PC-3 (cell line): ENCODE measurements around the gene PGF. TPM values are rescaled to one million over a fixed set of nuclear protein-coding genes. Genes with fewer than 3 reads are reported as not detected.

Source experiments
- ATAC-seq: fragments of 200-7000 bp; cut with Tn5 transposase; 2 replicates; pipeline ENCODE4 v1.9.1; 2020; ENCODE audit warnings: mild to moderate bottlenecking, moderate library complexity
- BruUV-seq: library from RNA; stranded (reverse); fragments of 400-500 nt; replicated peaks from 2 replicates; lab custom pipeline; 2021; lab: Mats Ljungman, UMichigan
- CTCF ChIA-PET: fragments of 300-600 bp; sonication (Branson Sonifier 250); formaldehyde crosslinking; loops from one replicate; lab custom pipeline; 2022; ENCODE audit warnings: antibody characterized with exemption; lab: Charles Lee
- POLR2A ChIA-PET: fragments of 300-600 bp; sonication (Branson Sonifier 250); formaldehyde crosslinking; loops from one replicate; lab custom pipeline; 2022; ENCODE audit warnings: antibody characterized with exemption; ENCODE audit not compliant: unreplicated experiment; lab: Charles Lee
- DNase-seq: peaks from one replicate; pipeline ENCODE4 v3.0.0-alpha.2; 2015
- H2AFZ ChIP-seq: fragments of 300-600 bp; sonication (generic); 2 replicates; pipeline ENCODE4 v1.6.0; 2016; ENCODE audit warnings: antibody characterized with exemption, low read length
- H3F3A ChIP-seq: fragments of 300-600 bp; sonication (generic); one replicate; pipeline ENCODE4 v1.6.0; 2017; ENCODE audit warnings: antibody characterized with exemption, low read length, control low read depth, mild to moderate bottlenecking; ENCODE audit not compliant: unreplicated experiment
- H3K27ac ChIP-seq: fragments of 300-600 bp; sonication (generic); 2 replicates; pipeline ENCODE4 v1.5.1; 2016; ENCODE audit warnings: mild to moderate bottlenecking, low read length
- H3K27me3 ChIP-seq: fragments of 300-600 bp; sonication (generic); 2 replicates; pipeline ENCODE4 v1.6.1; 2016; ENCODE audit warnings: low read length, mixed read lengths
- H3K36me3 ChIP-seq: fragments of 300-600 bp; sonication (generic); 2 replicates; pipeline ENCODE4 v1.6.1; 2016; ENCODE audit warnings: low read depth, mixed run types, low read length, mixed read lengths
- H3K4me1 ChIP-seq: fragments of 300-600 bp; sonication (generic); 2 replicates; pipeline ENCODE4 v1.5.1; 2016; ENCODE audit warnings: low read length; ENCODE audit not compliant: insufficient read depth
- H3K4me2 ChIP-seq: fragments of 300-600 bp; sonication (generic); 2 replicates; pipeline ENCODE4 v1.6.0; 2016; ENCODE audit warnings: low read length
- H3K4me3 ChIP-seq: fragments of 300-600 bp; sonication (generic); 2 replicates; pipeline ENCODE4 v1.5.1; 2016; ENCODE audit warnings: mild to moderate bottlenecking, low read length, mixed read lengths
- H3K79me2 ChIP-seq: fragments of 300-600 bp; sonication (generic); 2 replicates; pipeline ENCODE4 v1.6.1; 2017; ENCODE audit warnings: low read length, mixed read lengths
- H3K9ac ChIP-seq: fragments of 300-600 bp; sonication (generic); 2 replicates; pipeline ENCODE4 v1.6.0; 2016; ENCODE audit warnings: mild to moderate bottlenecking, low read length
- H3K9me2 ChIP-seq: fragments of 300-600 bp; sonication (generic); replicated peaks from 2 replicates; pipeline ENCODE4 v1.6.1; 2016; ENCODE audit warnings: mixed run types, low read length, mixed read lengths
- H3K9me3 ChIP-seq: fragments of 300-600 bp; sonication (generic); 2 replicates; pipeline ENCODE4 v1.6.1; 2016; ENCODE audit warnings: low read length, mixed read lengths
- H4K20me1 ChIP-seq: fragments of 300-600 bp; sonication (generic); 2 replicates; pipeline ENCODE4 v1.6.1; 2016; ENCODE audit warnings: low read length, mixed read lengths
- CTCF ChIP-seq: fragments of 300-600 bp; sonication (generic); conservative IDR thresholded peaks from 2 replicates; pipeline ENCODE4 v1.5.1; 2017; ENCODE audit warnings: antibody characterized with exemption, low read depth, mild to moderate bottlenecking, low read length
- EZH2 ChIP-seq: fragments of 300-600 bp; sonication (generic); IDR thresholded peaks from one replicate; pipeline ENCODE4 v1.6.1; 2017; ENCODE audit warnings: antibody characterized with exemption, mild to moderate bottlenecking, low read length; ENCODE audit not compliant: unreplicated experiment
- EZH2phosphoT487 ChIP-seq: fragments of 300-600 bp; sonication (generic); IDR thresholded peaks from 2 replicates; pipeline ENCODE4 v1.6.1; 2018; ENCODE audit warnings: mild to moderate bottlenecking, antibody characterized with exemption, low read length, borderline replicate concordance
- intact Hi-C: fragments of 100-400 bp; cut with micrococcal nuclease; formaldehyde crosslinking; loops from 2 replicates; pipeline ENCODE4 v1.9.0; 2023
- total RNA-seq: library from RNA; depleted of rRNA; stranded (reverse); fragments of >200 nt; gene quantifications from 2 replicates; pipeline ENCODE4 v1.2.3, GENCODE V29; 2014

The PGF gene
- total RNA-seq, 1 experiment from 2014 or later = 0.26 TPM

- Histone ChIP-seq H4K20me1 (no peaks in the 10 kb centered on the region), H3K4me3 (peak within 1 kb of the TSS; percentile 82), H3K79me2 (no peaks in the 10 kb centered on the region), H3F3A (no peaks in the 10 kb centered on the region), H3K4me1 (peaks cover 15% of the 10 kb centered on the region; the same call in 1 of the 2 replicates), H3K27me3 (no peaks in the 10 kb centered on the region), H3K4me2 (peak within 1 kb of the TSS; percentile 86), H3K9ac (peak within 1 kb of the TSS; percentile 69), H3K9me3 (no peaks in the 10 kb centered on the region), H3K9me2 (no peaks in the 10 kb centered on the region), H2AFZ (peak within 1 kb of the TSS; percentile 99), H3K36me3 (no peaks in the 10 kb centered on the region), H3K27ac (no peak within 1 kb of the TSS)
- BruUV-seq = no TSS peak
- peak; percentile 89 for DNase-seq
- ATAC-seq = peak; percentile 96
- ChIA-PET CTCF (interaction anchor here (0.6 to 1.0 kb wide), 4 partner anchors 17 to 166 kb away, joined by 4 to 6 read pairs (median 5); no protein-coding TSS in a partner anchor), POLR2A (interaction anchor here (0.6 kb wide), 2 partner anchors 101 to 145 kb away, joined by 5 to 12 read pairs; no protein-coding TSS in a partner anchor)
- intact Hi-C loops = no loop called here
- no peak for TF ChIP-seq EZH2phosphoT487
These were observed 32.5 kb downstream of the PGF start, which contains the start of gene RPS6KL1 for GRCh38 chr14:74922752-74923401. Gene RPS6KL1, minus strand, starts transcription at chr14:74923260. Its CDS starts 1,719 bp downstream, at chr14:74921541.

DNA sequence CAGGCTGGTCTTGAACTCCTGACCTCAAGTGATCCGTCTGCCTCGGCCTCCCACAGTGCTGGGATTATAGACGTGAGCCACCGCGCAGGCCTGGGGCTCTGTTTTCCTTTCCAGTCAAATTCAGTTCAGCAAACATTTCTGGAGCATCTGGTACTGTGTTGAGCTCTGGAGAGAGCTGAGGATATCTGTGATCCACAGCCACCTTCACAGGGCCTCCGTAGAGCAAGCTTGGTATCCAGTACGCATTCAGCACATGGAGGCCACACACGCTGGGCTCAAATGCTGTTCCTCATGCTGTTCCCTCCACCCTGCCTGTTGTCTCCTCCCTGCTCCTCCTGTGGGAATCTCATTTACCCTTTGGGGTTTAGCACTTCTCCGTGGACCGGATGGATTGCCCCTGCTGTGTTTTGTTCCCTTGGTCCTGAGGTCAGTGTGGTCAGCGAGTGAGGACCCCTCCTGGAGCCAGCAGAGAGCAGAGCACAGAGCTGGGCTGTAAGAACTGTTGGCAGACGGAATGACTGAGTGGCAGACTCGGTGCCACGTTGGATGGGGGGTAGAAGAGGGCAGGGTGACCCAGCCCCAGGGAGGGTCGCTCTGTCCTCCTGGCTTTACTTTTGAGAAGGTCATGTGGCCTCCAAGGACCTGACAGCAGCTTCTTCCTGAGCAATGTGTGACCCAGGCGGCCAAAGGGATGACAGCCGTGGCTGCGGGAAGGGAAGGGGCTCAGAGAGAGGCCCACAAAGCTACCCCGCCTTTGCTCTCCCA lies 33.2 kb downstream of the PGF start:
- H3F3A ChIP-seq = no peaks in the 10 kb centered on the region
- CTCF ChIA-PET = no interaction called here
- BruUV-seq = TSS peak; percentile 78
- no peaks in the 10 kb centered on the region for H3K79me2 ChIP-seq
- POLR2A ChIA-PET = no interaction called here
- peak overlapping the region; percentile 69 for H3K9ac ChIP-seq
- H3K4me1 ChIP-seq = peaks cover 15% of the 10 kb centered on the region; the same call in 1 of the 2 replicates
- no peaks in the 10 kb centered on the region for H3K36me3 ChIP-seq
- intact Hi-C loops = no loop called here
- peak overlapping the region; percentile 82 for H3K4me3 ChIP-seq
- no peaks in the 10 kb centered on the region for H3K9me3 ChIP-seq
- H3K27ac ChIP-seq = no peak overlapping the region
- ATAC-seq = no peak
- peak overlapping the region; percentile 99 for H2AFZ ChIP-seq
- no peaks in the 10 kb centered on the region for H4K20me1 ChIP-seq
- no peaks in the 10 kb centered on the region for H3K27me3 ChIP-seq
- no peak for TF ChIP-seq CTCF
- TF ChIP-seq EZH2 = no peak
- no peak for TF ChIP-seq EZH2phosphoT487
- no peak for DNase-seq
- H3K4me2 ChIP-seq = peak overlapping the region; percentile 86
- H3K9me2 ChIP-seq = no peaks in the 10 kb centered on the region

DNA sequence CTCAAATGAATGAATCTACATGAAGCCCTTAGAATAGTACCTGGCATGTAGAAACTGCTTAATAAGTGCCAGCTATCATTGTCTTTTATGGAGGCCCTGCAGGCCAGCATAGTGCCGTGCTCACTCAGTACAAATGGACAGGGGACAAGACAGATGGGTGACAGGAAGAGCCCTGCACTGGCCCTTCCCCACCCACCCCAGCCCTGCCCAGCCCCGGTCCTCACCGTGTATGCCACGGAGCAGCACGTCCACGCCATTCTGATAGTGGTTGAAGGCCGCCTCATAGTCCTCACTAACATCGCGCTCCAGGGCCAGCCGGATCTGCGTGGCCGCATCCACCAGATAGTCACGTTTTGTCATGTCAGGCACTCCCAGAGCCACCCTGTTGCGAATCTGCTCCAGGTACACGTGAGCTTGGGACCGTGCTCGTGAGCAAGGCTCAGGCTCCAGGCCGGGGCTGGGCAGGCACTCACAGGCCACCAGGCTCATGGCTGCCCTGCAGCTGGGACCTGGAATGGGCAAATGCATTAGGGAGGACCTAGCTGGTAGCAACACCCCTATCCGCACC lies 34.3 kb downstream of the PGF start:
- CTCF ChIA-PET = interaction anchor here (0.7 kb wide), 1 partner anchor 17 kb away, joined by 6 read pairs; no protein-coding TSS in a partner anchor
- Histone ChIP-seq H3K4me3 (no peak overlapping the region), H3K27ac (no peak overlapping the region), H3K4me2 (no peak overlapping the region), H3K27me3 (no peaks in the 10 kb centered on the region), H3K36me3 (no peaks in the 10 kb centered on the region), H4K20me1 (no peaks in the 10 kb centered on the region), H2AFZ (no peak overlapping the region), H3F3A (no peaks in the 10 kb centered on the region), H3K79me2 (no peaks in the 10 kb centered on the region), H3K4me1 (peaks cover 15% of the 10 kb centered on the region; the same call in 1 of the 2 replicates), H3K9me3 (no peaks in the 10 kb centered on the region), H3K9me2 (no peaks in the 10 kb centered on the region), H3K9ac (no peak overlapping the region)
- no TSS peak for BruUV-seq
- ATAC-seq (no peak), DNase-seq (no peak)
- POLR2A ChIA-PET = interaction anchor here (0.6 kb wide), 1 partner anchor 58 kb away, joined by 3 read pairs; no protein-coding TSS in a partner anchor
- TF ChIP-seq CTCF = no peak
- no peak for TF ChIP-seq EZH2phosphoT487
- no peak for TF ChIP-seq EZH2
- intact Hi-C loops = no loop called here
